Osteoblast (primary cell): ENCODE measurements around the gene RBP3. TPM values are rescaled to one million over a fixed set of nuclear protein-coding genes. Genes with fewer than 3 reads are reported as not detected.

Experiments
- DNase-seq: peaks from one replicate; pipeline ENCODE4 v3.0.0; 2011; ENCODE audit warnings: low spot score, mixed read lengths; ENCODE audit not compliant: insufficient read length; ENCODE audit errors: missing footprints
- H2AFZ ChIP-seq: 2 replicates; pipeline ENCODE4 v1.6.0; 2011; ENCODE audit warnings: mild to moderate bottlenecking, low read length
- H3K27ac ChIP-seq: 2 replicates; pipeline ENCODE4 v1.5.1; 2011; ENCODE audit warnings: mild to moderate bottlenecking, low read depth, low read length, moderate library complexity
- H3K27me3 ChIP-seq: 2 replicates; pipeline ENCODE4 v1.6.0; 2012; ENCODE audit warnings: mild to moderate bottlenecking, control low read depth, inconsistent platforms, low read length, moderate library complexity; ENCODE audit not compliant: insufficient read depth
- H3K36me3 ChIP-seq: 2 replicates; pipeline ENCODE4 v1.5.1; 2011; ENCODE audit warnings: mild to moderate bottlenecking, low read length, control low read depth, moderate library complexity; ENCODE audit not compliant: insufficient read depth
- H3K4me1 ChIP-seq: 2 replicates; pipeline ENCODE4 v1.5.1; 2011; ENCODE audit warnings: mild to moderate bottlenecking, low read length, control low read depth, moderate library complexity; ENCODE audit not compliant: insufficient read depth
- H3K4me2 ChIP-seq: 2 replicates; pipeline ENCODE4 v1.6.0; 2011; ENCODE audit warnings: mild to moderate bottlenecking, low read length; ENCODE audit not compliant: insufficient read depth
- H3K4me3 ChIP-seq: fragments of 200-600 bp; sonication (generic); 3 replicates; pipeline ENCODE4 v1.5.1; 2012; ENCODE audit warnings: mild to moderate bottlenecking, low read length, inconsistent platforms; ENCODE audit not compliant: insufficient read depth
- H3K79me2 ChIP-seq: 2 replicates; pipeline ENCODE4 v1.6.0; 2012; ENCODE audit warnings: mild to moderate bottlenecking, low read length, control low read depth, inconsistent platforms; ENCODE audit not compliant: insufficient read depth
- H3K9me3 ChIP-seq: 2 replicates; pipeline ENCODE4 v1.5.1; 2011; ENCODE audit warnings: low read depth, low read length, control low read depth
- H4K20me1 ChIP-seq: 2 replicates; pipeline ENCODE4 v1.6.0; 2012; ENCODE audit warnings: mild to moderate bottlenecking, low read length, control low read depth; ENCODE audit not compliant: insufficient read depth
- total RNA-seq: library from RNA; depleted of rRNA; stranded (reverse); fragments of >200 nt; gene quantifications from 2 replicates; pipeline ENCODE4 v1.2.3, GENCODE V29; 2012
- TF ChIP-seq, protein P1 (sequence below): IDR thresholded peaks from 2 replicates; pipeline ENCODE4 v1.5.1; 2011; ENCODE audit warnings: mild to moderate bottlenecking, low read depth, low read length, moderate library complexity; ENCODE audit errors: extremely low read depth

Gene RBP3
- total RNA-seq, 1 donor = not detected

DNA sequence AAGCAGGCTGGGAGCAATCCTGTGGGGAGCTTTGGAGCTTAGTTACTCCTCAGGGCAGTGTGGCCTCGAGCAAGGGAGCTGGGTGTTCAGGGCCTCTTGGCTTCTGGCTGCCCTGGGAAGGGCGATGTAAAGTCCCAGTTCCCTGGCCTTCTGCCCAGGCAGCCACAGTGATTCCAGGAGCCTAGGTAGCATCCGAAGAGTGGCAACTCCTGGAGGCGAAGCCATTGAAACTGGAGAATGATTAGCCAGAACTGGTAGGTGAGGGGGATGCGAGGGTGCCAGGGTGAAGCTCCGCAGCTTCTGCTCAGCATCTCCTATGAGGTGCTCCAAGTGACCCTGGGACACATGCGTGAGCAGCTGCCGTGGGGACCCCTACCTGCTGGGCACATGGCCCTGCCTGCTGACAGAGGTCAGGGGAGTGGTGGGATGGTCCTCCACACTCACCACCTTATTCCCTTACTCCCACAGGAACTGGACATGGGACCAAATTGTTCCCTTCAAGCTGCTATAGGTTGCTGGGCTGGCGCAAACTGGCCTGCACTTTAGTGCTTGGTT, 33.7 kb upstream of the RBP3 start:
- no peak overlapping the region for H3K4me2 ChIP-seq
- peaks cover 2% of the 10 kb centered on the region for H3K27me3 ChIP-seq
- H3K4me1 ChIP-seq = no peaks in the 10 kb centered on the region
- TF ChIP-seq, protein P1, sequence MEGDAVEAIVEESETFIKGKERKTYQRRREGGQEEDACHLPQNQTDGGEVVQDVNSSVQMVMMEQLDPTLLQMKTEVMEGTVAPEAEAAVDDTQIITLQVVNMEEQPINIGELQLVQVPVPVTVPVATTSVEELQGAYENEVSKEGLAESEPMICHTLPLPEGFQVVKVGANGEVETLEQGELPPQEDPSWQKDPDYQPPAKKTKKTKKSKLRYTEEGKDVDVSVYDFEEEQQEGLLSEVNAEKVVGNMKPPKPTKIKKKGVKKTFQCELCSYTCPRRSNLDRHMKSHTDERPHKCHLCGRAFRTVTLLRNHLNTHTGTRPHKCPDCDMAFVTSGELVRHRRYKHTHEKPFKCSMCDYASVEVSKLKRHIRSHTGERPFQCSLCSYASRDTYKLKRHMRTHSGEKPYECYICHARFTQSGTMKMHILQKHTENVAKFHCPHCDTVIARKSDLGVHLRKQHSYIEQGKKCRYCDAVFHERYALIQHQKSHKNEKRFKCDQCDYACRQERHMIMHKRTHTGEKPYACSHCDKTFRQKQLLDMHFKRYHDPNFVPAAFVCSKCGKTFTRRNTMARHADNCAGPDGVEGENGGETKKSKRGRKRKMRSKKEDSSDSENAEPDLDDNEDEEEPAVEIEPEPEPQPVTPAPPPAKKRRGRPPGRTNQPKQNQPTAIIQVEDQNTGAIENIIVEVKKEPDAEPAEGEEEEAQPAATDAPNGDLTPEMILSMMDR = no peak
- no peaks in the 10 kb centered on the region for H3K79me2 ChIP-seq
- no peak overlapping the region for H3K27ac ChIP-seq
- DNase-seq = peak; percentile 46
- H4K20me1 ChIP-seq = no peaks in the 10 kb centered on the region
- no peaks in the 10 kb centered on the region for H3K9me3 ChIP-seq
- H3K4me3 ChIP-seq = no peak overlapping the region
- H3K36me3 ChIP-seq = no peaks in the 10 kb centered on the region
- H2AFZ ChIP-seq = no peak overlapping the region

DNA sequence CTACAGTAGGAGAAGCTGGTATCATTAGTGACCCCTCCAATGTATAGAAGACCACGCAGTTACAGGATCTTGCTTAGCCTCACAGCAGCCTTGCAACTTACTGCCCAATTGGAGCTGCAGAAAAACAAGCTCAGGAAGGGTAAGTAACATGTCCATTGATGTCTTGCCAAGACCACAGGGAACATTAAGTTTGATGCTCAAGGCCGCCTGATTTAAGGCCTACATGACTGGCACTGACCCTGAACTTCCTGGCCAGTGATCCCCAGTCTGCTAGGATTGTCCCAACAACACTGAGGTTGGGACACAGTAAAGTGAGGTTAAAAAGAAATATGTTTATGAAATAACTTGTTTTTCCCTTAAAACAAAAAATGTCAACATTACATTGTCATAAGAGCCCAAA, 32.7 kb upstream of the RBP3 start:
- H3K4me3 ChIP-seq = no peak overlapping the region
- no peaks in the 10 kb centered on the region for H3K79me2 ChIP-seq
- H2AFZ ChIP-seq = no peak overlapping the region
- peaks cover 4% of the 10 kb centered on the region for H3K27me3 ChIP-seq
- no peak for DNase-seq
- H3K36me3 ChIP-seq = no peaks in the 10 kb centered on the region
- no peak overlapping the region for H3K4me2 ChIP-seq
- H3K27ac ChIP-seq = no peak overlapping the region
- TF ChIP-seq, protein P1 = no peak
- H4K20me1 ChIP-seq = no peaks in the 10 kb centered on the region
- no peaks in the 10 kb centered on the region for H3K4me1 ChIP-seq
- no peaks in the 10 kb centered on the region for H3K9me3 ChIP-seq

DNA sequence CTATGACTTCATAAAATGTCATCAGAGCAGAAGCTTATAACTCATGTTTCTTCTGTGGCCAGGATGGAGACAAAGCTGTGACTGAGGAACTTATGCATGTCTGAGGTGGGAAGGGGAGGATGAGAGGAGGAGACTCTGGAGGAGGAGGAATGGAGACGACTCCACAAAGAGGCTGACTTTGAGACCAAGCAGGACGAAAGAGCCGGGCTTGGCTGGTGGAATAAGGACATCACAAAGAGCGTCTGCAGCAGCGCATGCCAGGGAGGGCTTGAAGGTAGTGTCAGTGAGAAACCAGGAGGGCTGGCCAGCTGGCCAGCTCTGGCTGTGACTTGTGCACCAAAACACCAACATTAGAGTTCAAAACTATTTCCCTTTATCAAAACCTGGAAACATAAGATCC, 32.0 kb upstream of the RBP3 start:
- Histone ChIP-seq H3K4me3 (no peak overlapping the region), H3K9me3 (no peaks in the 10 kb centered on the region), H4K20me1 (no peaks in the 10 kb centered on the region), H3K4me1 (no peaks in the 10 kb centered on the region), H2AFZ (no peak overlapping the region), H3K36me3 (no peaks in the 10 kb centered on the region), H3K79me2 (no peaks in the 10 kb centered on the region), H3K4me2 (no peak overlapping the region), H3K27me3 (peaks cover 8% of the 10 kb centered on the region), H3K27ac (no peak overlapping the region)
- TF ChIP-seq, protein P1 = no peak
- DNase-seq = no peak

DNA sequence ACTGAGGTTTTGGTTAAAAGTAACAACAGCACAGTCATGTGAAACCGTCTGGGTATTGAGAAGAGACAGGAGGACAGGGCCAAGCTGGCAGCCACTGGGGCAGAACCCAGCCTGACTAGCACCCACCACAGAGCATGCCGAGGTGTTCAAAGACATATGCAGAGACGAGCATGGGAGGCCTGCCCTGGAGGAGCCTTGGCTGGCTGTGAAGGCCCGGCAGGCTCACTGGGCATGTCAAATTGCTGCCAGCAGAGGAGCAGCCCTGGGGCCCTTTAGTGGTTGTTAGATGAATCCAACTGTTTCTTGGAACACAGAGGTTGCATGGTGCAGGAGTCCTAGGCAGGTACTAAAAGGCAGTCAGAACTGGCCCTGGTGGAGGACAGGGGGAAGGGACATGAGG, 30.9 kb upstream of the RBP3 start:
- peak; percentile 22 for DNase-seq
- H2AFZ ChIP-seq = no peak overlapping the region
- H3K36me3 ChIP-seq = no peaks in the 10 kb centered on the region
- H3K9me3 ChIP-seq = no peaks in the 10 kb centered on the region
- TF ChIP-seq, protein P1 = no peak
- no peaks in the 10 kb centered on the region for H3K79me2 ChIP-seq
- H3K4me1 ChIP-seq = no peaks in the 10 kb centered on the region
- no peak overlapping the region for H3K27ac ChIP-seq
- no peak overlapping the region for H3K4me3 ChIP-seq
- H3K27me3 ChIP-seq = peaks cover 8% of the 10 kb centered on the region
- H3K4me2 ChIP-seq = no peak overlapping the region
- H4K20me1 ChIP-seq = no peaks in the 10 kb centered on the region
